Kidney (tissue), 14 donors: ENCODE results near the gene S100A12. TPM values are rescaled to one million over a fixed set of nuclear protein-coding genes. Genes with fewer than 3 reads are reported as not detected.
A peak's percentile ranks its signal among the peaks of the same experiment; 100 is the strongest.

Experiments used
- DNase-seq, 5 donors: peaks; one replicate each; pipeline ENCODE4 v3.0.0-alpha.2; 2013 to 2020
- FAIRE-seq: peaks from 2 replicates; lab custom pipeline; 2012; peaks lifted over from hg19 to GRCh38; lab: Jason Lieb, UNC
- H3K27ac ChIP-seq, 2 donors: one replicate each; pipeline ENCODE4 v1.7.0; 2013; ENCODE audit warnings: low read depth in 2 of 2, low read length in 2 of 2, inconsistent platforms in 1 of 2
- H3K27me3 ChIP-seq: one replicate; pipeline ENCODE4 v1.7.1; 2013; ENCODE audit warnings: low read length, inconsistent platforms; ENCODE audit not compliant: control insufficient read depth, insufficient read depth
- H3K36me3 ChIP-seq, 3 donors: one replicate each; pipeline versions ENCODE4 v1.7.0 to v1.7.1; 2013; ENCODE audit warnings: low read length in 3 of 3, control low read depth in 1 of 3, inconsistent platforms in 1 of 3; ENCODE audit not compliant: insufficient read depth in 3 of 3, control insufficient read depth in 2 of 3
- H3K4me1 ChIP-seq, 3 donors: one replicate each; pipeline versions ENCODE4 v1.7.0 to v1.7.1; 2013; ENCODE audit warnings: low read length in 3 of 3, inconsistent platforms in 1 of 3, low read depth in 1 of 3; ENCODE audit not compliant: control insufficient read depth in 2 of 3, insufficient read depth in 2 of 3
- H3K4me3 ChIP-seq, 3 donors: one replicate each; pipeline versions ENCODE4 v1.7.0 to v1.8.1; 2013; ENCODE audit warnings: low read length in 3 of 3, control low read depth in 1 of 3, inconsistent platforms in 1 of 3
- H3K9ac ChIP-seq, 3 donors: one replicate each; pipeline versions ENCODE4 v1.7.0 to v1.7.1; 2013; ENCODE audit warnings: low read length in 3 of 3, control low read depth in 1 of 3, inconsistent platforms in 1 of 3
- H3K9me3 ChIP-seq, 3 donors: one replicate each; pipeline versions ENCODE4 v1.7.0 to v1.7.1; 2013; ENCODE audit warnings: low read length in 3 of 3, control low read depth in 1 of 3, inconsistent platforms in 1 of 3; ENCODE audit not compliant: control insufficient read depth in 2 of 3, insufficient read depth in 1 of 3
- CTCF ChIP-seq: IDR thresholded peaks from 3 replicates; pipeline ENCODE4 v1.5.1; 2012; ENCODE audit warnings: mild to moderate bottlenecking, moderate library complexity, borderline replicate concordance; ENCODE audit not compliant: insufficient read depth; ENCODE audit errors: extremely low read depth
- intact Hi-C: fragments of 100-400 bp; cut with DNase I; formaldehyde crosslinking; loops from one replicate; pipeline ENCODE4 v1.11.1; 2022
- polyA plus RNA-seq: library from polyadenylated mRNA; stranded (reverse); fragments of 350-450 nt; fragmentation: Illumina TruSeq; extraction: RNeasy Lipid Tissue Mini Kit (QIAGEN cat#74804); gene quantifications from one replicate; pipeline ENCODE4 v1.2.3, GENCODE V29; 2014; ENCODE audit warnings: low read depth, low replicate concordance; ENCODE audit not compliant: insufficient read depth
- total RNA-seq: library from RNA; stranded (reverse); fragmentation: NEBNext Ultra II Directional; extraction: Animal tissue kit (Norgen Biotek cat#: 25700); gene quantifications from one replicate; pipeline ENCODE4 v1.2.1, GENCODE V29; 2021
- donor health status: control.
- donor health status: control.
- donor health status: control.
- donor health status: control.
- donor health status: control.
- donor health status: DM: yes; HTN: yes; CAD: no.
- donor health status: Normal renal cell carcinoma (clear cell type).

S100A12 gene
- total and polyA plus RNA-seq, 2 donors from 2014 or later: 1.3 to 2.7 TPM

GRCh38 chr1:153362187-153362775 is 13.1 kb downstream of the S100A12 start:
- no peak for FAIRE-seq
- DNase-seq: peak in 4 of 5 donors; percentile 52 to 89 (median 71)

GRCh38 chr1:153361480-153362109 is 13.8 kb downstream of the S100A12 start:
- no peak overlapping the region for H3K9ac ChIP-seq
- DNase-seq (peak in 1 of 5 donors; percentile 18), FAIRE-seq (no peak)
- H3K27me3 ChIP-seq: no peaks in the 10 kb centered on the region
- no peaks in the 10 kb centered on the region for H3K9me3 ChIP-seq
- H3K4me3 ChIP-seq: no peak overlapping the region
- no peaks in the 10 kb centered on the region for H3K36me3 ChIP-seq
- no peaks in the 10 kb centered on the region for H3K4me1 ChIP-seq
- TF ChIP-seq CTCF: no peak
- intact Hi-C loops: no loop called here
- no peak overlapping the region for H3K27ac ChIP-seq

More at GRCh38 chr1:153362187-153362775, 13.1 kb downstream of the S100A12 start:
- H3K27me3 ChIP-seq: no peaks in the 10 kb centered on the region
- intact Hi-C loops: no loop called here
- no peaks in the 10 kb centered on the region for H3K9me3 ChIP-seq
- no peak overlapping the region for H3K9ac ChIP-seq
- no peak for TF ChIP-seq CTCF
- H3K4me3 ChIP-seq: no peak overlapping the region
- no peaks in the 10 kb centered on the region for H3K36me3 ChIP-seq
- H3K4me1 ChIP-seq: no peaks in the 10 kb centered on the region
- H3K27ac ChIP-seq: no peak overlapping the region

- Histone ChIP-seq H3K4me3 (no peak overlapping the region), H3K9me3 (no peaks in the 10 kb centered on the region), H3K4me1 (no peaks in the 10 kb centered on the region), H3K27me3 (no peaks in the 10 kb centered on the region), H3K27ac (no peak overlapping the region), H3K9ac (no peak overlapping the region), H3K36me3 (no peaks in the 10 kb centered on the region)
- FAIRE-seq (no peak), DNase-seq (peak in 1 of 5 donors; percentile 15)
- intact Hi-C loops: no loop called here
- no peak for TF ChIP-seq CTCF
Measured at GRCh38 chr1:153360592-153361479, 14.6 kb downstream of the S100A12 start.
